IPS-20b (cell line): ENCODE measurements around the gene CSN2.
"Not testable (repeated sequence)": the region's sequence is repeated elsewhere in the genome, so short reads cannot be mapped to it uniquely, and the experiment has no call there.

ENCODE experiments used
- H3K27ac ChIP-seq: one replicate; pipeline ENCODE4 v1.5.1; 2013; ENCODE audit warnings: low read length
- H3K27me3 ChIP-seq: 2 replicates; pipeline ENCODE4 v1.6.1; 2013; ENCODE audit warnings: mild to moderate bottlenecking, low read length, inconsistent platforms; ENCODE audit not compliant: insufficient read depth
- H3K36me3 ChIP-seq: 2 replicates; pipeline ENCODE4 v1.6.1; 2013; ENCODE audit warnings: low read depth, mild to moderate bottlenecking, inconsistent platforms, low read length, moderate library complexity; ENCODE audit not compliant: insufficient read depth
- H3K4me1 ChIP-seq: 2 replicates; pipeline ENCODE4 v1.6.1; 2013; ENCODE audit warnings: mild to moderate bottlenecking, control low read depth, inconsistent platforms, low read length, moderate library complexity; ENCODE audit not compliant: insufficient read depth
- H3K4me3 ChIP-seq: 2 replicates; pipeline ENCODE4 v1.5.1; 2013; ENCODE audit warnings: mild to moderate bottlenecking, low read length, inconsistent platforms
- H3K9ac ChIP-seq: 2 replicates; pipeline ENCODE4 v1.6.1; 2013; ENCODE audit warnings: low read depth, mild to moderate bottlenecking, inconsistent platforms, low read length, moderate library complexity
- H3K9me3 ChIP-seq: 2 replicates; pipeline ENCODE4 v1.6.1; 2013; ENCODE audit warnings: mild to moderate bottlenecking, low read depth, low read length, inconsistent platforms; ENCODE audit not compliant: insufficient read depth

The CSN2 gene

DNA sequence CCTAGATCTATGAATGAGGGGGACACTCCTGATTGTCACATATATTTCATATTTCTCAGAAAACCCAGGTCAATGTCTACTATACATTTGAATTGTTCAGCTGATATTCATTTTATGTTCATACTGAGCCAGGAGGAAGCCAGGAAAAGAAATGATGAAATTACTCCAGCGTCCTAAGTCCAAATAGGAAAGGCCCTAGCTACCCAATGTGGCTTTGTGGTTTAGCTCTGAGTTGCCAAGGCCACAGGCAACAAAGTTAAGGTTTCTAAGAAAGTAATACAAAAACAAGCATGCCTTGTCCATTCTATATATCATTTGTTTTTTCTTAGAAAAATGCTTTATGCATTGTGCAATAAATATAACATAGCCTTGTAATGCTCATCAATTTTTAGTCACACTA lies 4.5 kb upstream of the CSN2 start:
- no peaks in the 10 kb centered on the region; the same call in 1 of the 2 replicates for H3K9me3 ChIP-seq
- H3K27ac ChIP-seq = no peak overlapping the region
- no peaks in the 10 kb centered on the region for H3K36me3 ChIP-seq
- H3K4me1 ChIP-seq = no peaks in the 10 kb centered on the region
- no peaks in the 10 kb centered on the region for H3K27me3 ChIP-seq
- H3K9ac ChIP-seq = no peak overlapping the region
- H3K4me3 ChIP-seq = no peak overlapping the region

DNA sequence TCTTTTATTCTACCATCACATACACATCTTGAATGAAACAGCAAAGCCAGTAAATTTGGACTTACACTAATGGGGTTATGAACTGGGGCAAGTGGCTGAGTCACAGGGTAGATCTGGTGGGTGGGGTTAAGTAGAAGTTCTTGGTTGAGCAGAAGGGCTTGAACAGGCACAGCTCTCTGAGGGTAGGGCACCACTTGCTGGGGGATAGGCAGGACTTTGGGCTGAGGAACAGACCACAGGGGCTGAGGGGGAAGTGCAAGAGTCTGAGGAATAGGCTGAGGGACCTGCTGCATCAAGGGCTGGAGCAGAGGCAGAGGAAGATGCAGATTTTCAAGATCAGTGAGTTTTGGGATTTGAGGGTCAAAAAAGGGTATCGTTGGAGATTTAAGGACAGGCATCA lies 8.3 kb downstream of the CSN2 start:
- H3K36me3 ChIP-seq = no peaks in the 10 kb centered on the region
- no peaks in the 10 kb centered on the region; the same call in 1 of the 2 replicates for H3K4me1 ChIP-seq
- no peak overlapping the region for H3K27ac ChIP-seq
- no peak overlapping the region for H3K4me3 ChIP-seq
- no peaks in the 10 kb centered on the region for H3K9me3 ChIP-seq
- H3K9ac ChIP-seq = no peak overlapping the region
- H3K27me3 ChIP-seq = no peaks in the 10 kb centered on the region

DNA sequence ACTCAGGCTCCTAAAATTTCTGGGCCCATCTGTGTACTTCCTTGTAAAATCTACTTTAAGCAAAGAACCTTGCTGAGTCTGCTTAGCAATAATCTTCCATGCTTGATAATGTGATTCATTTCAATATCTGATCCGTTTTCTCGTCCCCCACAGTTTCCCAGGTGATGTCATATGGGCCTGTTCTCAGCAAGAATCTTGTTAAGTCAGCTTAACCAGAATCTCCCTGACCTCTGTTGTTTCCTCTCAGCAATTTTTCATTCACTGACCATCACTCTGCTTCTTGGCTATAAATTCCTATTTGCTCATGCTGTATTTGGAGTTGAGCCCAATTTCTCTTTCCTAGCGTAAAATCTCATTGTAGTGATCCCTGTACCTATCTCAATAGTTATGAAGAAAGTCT lies 13.9 kb downstream of the CSN2 start:
- Histone ChIP-seq H3K27me3 (no peaks in the 10 kb centered on the region), H3K4me1 (no peaks in the 10 kb centered on the region; the same call in 1 of the 2 replicates), H3K27ac (no peak overlapping the region), H3K4me3 (no peak overlapping the region), H3K9ac (no peak overlapping the region), H3K9me3 (no peaks in the 10 kb centered on the region), H3K36me3 (no peaks in the 10 kb centered on the region)

DNA sequence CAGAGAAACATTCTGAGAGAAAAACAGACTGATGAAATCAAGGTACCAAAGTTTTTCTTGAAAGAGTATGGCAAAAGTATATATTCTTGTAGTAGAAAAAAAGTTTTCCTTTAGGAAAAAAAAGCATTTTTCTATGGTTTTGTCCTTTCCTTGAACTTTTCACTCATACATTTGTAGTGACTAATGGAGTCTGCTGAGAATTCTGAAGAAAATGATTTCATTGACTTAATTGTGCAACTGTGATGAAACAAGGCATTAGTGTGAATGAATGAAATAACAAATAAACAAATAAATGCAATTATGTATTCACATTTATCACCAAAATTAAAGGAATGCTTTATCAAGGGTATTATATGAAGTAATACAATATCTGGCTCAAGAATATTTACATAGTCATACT lies 29.0 kb downstream of the CSN2 start:
- Histone ChIP-seq H3K27me3 (no peaks in the 10 kb centered on the region), H3K27ac (no peak overlapping the region), H3K4me1 (no peaks in the 10 kb centered on the region), H3K9me3 (no peaks in the 10 kb centered on the region), H3K36me3 (no peaks in the 10 kb centered on the region), H3K4me3 (no peak overlapping the region), H3K9ac (no peak overlapping the region)

DNA sequence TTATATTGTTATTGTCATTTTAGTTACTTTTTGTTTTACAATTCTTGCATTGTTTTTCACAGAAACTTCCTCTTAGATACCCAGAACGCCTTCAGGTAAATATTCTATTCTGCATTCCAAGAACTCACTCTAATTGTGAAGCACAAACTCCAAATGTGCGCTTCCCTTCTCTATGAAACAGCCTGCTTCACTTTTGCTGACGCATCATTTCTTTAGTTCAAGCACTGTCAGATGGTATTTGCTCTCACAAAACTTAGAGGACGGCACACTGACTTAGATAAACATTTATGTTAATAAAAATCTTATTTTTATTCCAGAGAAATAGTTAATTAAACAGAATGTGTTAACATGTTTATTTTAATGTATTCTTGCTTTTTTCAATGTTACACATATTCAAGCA lies 31.4 kb downstream of the CSN2 start:
- no peaks in the 10 kb centered on the region for H3K9me3 ChIP-seq
- no peak overlapping the region for H3K27ac ChIP-seq
- no peak overlapping the region for H3K9ac ChIP-seq
- no peaks in the 10 kb centered on the region for H3K36me3 ChIP-seq
- H3K4me3 ChIP-seq = no peak overlapping the region
- no peaks in the 10 kb centered on the region for H3K27me3 ChIP-seq
- no peaks in the 10 kb centered on the region for H3K4me1 ChIP-seq

DNA sequence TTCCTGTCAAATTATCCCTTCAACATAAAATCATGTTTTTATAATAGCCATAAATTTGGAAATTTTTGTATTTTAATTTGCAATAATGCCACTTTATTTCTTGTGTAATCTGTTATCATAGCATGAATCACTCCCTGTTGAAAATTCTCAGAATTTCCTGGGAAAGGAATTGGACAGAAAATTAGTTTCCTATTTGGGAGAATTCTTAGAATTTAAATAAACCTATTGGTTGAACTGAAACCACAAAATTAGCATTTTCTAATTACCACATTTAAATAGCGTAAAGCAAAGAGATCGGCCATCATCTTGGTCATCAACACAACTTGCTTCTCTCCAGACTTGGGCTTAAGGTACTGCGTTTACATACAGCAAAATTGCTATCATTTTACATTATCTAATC lies 34.8 kb downstream of the CSN2 start, which contains the start of gene CSN1S1:
Gene CSN1S1, plus strand, starts transcription at position 301 of the 400 bp plus-strand sequence. CDS start 1,488 bp downstream, outside the sequence.
- H3K9me3 ChIP-seq = no peaks in the 10 kb centered on the region
- no peaks in the 10 kb centered on the region for H3K36me3 ChIP-seq
- no peak within 1 kb of the TSS for H3K9ac ChIP-seq
- H3K27me3 ChIP-seq = no peaks in the 10 kb centered on the region
- H3K4me1 ChIP-seq = no peaks in the 10 kb centered on the region
- no peak within 1 kb of the TSS for H3K4me3 ChIP-seq
- no peak within 1 kb of the TSS for H3K27ac ChIP-seq

DNA sequence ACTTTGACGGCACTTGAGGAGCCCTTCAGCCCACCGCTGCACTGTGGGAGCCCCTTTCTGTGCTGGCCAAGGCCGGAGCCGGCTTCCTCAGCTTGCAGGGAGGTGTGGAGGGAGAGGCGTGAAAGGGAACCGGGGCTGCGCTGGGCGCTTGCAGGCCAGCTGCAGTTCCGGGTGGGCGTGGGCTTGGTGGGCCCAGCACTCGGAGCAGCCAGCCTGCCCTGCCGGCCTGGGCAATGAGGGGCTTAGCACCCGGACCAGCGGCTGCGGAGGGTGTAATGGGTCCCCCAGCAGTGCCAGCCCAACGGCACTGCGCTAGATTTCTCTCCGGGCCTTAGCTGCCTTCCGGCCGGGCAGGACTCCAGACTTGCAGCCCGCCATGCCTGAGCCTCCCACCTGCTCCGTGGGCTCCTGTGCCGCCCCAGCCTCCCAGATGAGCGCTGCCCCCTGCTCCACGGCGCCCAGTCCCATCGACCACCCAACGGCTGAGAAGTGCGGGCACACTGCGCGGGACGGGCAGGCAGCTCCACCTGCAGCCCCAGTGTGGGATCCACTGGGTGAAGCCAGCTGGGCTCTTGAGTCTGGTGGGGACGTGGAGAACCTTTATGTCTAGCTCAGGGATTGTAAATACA lies 41.6 kb downstream of the CSN2 start:
- not testable (repeated sequence) for H3K27ac ChIP-seq, H3K4me1 ChIP-seq, H3K9ac ChIP-seq, H3K9me3 ChIP-seq, H3K36me3 ChIP-seq, H3K4me3 ChIP-seq
- peaks cover 25% of the 10 kb centered on the region for H3K27me3 ChIP-seq

DNA sequence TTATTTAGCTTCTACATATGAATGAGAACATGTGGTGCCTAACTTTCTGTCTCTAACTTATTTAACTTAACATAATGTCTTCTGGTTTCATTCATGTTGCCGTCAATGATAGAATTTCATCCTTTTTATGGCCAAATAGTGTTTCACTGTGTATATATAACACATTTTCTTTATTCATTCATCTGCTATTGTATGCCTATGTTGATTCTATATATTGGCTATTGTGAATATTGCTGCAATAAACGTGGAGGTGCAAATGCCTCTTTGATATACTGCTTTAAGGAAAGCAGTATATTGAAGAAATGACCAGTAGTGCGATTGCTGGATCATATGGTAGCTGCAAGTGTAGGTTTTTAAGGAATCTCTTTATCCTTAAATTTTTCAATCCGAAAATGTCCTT lies 44.7 kb downstream of the CSN2 start:
- Histone ChIP-seq H3K27ac (no peak overlapping the region), H3K27me3 (peaks cover 30% of the 10 kb centered on the region), H3K4me3 (no peak overlapping the region), H3K9me3 (no peaks in the 10 kb centered on the region), H3K9ac (no peak overlapping the region), H3K4me1 (no peaks in the 10 kb centered on the region), H3K36me3 (no peaks in the 10 kb centered on the region)

DNA sequence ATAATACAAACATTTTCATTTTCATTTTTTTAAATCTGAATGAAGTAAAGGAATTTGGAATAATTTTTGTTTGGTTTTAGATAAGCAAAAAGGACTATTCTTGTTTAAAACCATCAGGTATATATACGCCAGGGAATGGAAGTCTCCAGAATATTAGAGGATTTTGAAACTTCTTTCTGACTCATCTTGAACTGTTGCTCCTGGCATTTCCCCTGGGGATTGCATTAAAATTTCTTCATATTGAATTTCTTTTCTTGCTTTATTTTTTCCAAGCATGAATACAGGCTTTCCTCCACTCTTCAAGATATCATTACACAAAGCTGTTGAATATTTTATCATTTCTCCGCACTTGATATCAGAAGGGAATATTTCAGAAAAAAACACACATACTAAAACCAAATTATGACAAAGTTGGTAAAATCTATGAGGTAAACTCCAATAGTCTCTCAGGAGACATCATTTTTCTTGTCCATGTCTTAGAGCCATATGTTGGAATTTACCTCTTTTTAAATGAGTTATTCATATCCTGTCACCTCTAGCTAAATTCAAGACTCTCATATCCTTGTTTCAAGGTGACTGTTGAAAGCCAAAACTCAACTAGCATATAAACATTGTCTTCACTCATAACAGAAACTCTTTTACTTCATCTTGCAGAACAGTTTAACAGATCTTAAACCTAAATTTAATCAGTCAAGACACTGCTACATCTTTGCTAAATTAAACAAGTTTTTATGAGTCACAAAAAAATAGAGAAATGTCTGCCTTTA lies 55.3 kb downstream of the CSN2 start:
- no peak overlapping the region for H3K4me3 ChIP-seq
- H3K36me3 ChIP-seq = no peaks in the 10 kb centered on the region
- no peak overlapping the region for H3K27ac ChIP-seq
- H3K4me1 ChIP-seq = no peaks in the 10 kb centered on the region
- H3K9me3 ChIP-seq = no peaks in the 10 kb centered on the region
- no peak overlapping the region for H3K9ac ChIP-seq
- no peaks in the 10 kb centered on the region for H3K27me3 ChIP-seq

DNA sequence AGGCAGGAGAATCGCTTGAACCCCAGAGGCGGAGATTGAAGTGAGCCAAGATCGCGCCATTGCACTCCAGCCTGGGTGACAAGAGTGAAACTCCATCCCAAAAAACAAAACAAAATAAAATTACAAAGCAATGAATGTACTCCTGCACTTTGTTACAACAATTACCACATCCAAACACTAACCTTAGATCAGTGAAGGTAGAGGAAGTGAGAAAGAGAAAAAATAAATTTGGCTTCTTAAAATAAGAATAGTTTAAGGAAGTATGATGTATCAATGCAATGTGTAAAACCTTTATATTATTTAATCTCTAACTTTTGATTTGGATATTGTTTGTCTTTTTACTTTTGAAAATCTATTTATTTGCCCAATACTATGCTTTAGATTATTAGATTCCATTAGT lies 56.3 kb downstream of the CSN2 start:
- Histone ChIP-seq H3K4me1 (no peaks in the 10 kb centered on the region), H3K4me3 (no peak overlapping the region), H3K36me3 (no peaks in the 10 kb centered on the region), H3K27me3 (no peaks in the 10 kb centered on the region), H3K9me3 (no peaks in the 10 kb centered on the region), H3K9ac (no peak overlapping the region), H3K27ac (no peak overlapping the region)

DNA sequence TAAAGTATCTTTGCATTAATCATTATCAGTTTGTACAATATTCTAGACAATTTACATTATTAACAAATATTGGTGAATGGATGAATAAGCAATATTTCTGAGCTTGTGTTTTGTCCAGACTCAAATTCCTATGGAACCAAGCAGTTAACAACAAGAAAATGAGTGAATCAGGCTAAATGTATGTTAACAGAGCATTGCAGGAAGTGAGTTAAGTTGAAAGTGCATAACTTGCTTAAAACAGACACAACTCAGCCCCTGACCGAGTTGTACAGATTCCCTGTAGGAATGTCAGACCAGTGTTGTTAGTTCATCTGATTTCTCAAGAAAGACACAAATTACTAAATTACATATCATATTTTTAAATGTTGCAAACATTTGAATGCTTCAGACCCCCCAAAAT lies 58.4 kb downstream of the CSN2 start:
- Histone ChIP-seq H3K4me3 (no peak overlapping the region), H3K9me3 (no peaks in the 10 kb centered on the region), H3K27ac (no peak overlapping the region), H3K36me3 (no peaks in the 10 kb centered on the region), H3K4me1 (no peaks in the 10 kb centered on the region), H3K27me3 (no peaks in the 10 kb centered on the region), H3K9ac (no peak overlapping the region)
